Caki2 (cell line): Measurements from ENCODE around the gene DEF6. TPM values are rescaled to one million over a fixed set of nuclear protein-coding genes. Genes with fewer than 3 reads are reported as not detected.

ENCODE experiments used
- DNase-seq: peaks from one replicate; pipeline ENCODE4 v3.0.0-alpha.2; 2015; ENCODE audit warnings: low read depth
- in situ Hi-C: cut with HindIII; loops from 2 replicates; pipeline ENCODE4 v1.10.0; 2016; ENCODE audit warnings: low sequenced_read_pairs, low pct_unique_long_range_greater_than_20kb, mixed read lengths
- total RNA-seq: library from RNA; depleted of rRNA; stranded (reverse); fragments of >200 nt; shearing (Covaris generic); gene quantifications from 2 replicates; pipeline ENCODE4 v1.2.3, GENCODE V29; 2014; ENCODE audit warnings: low replicate concordance; rRNA removed

Gene DEF6
- total RNA-seq, 1 experiment from 2014 or later, result 15.2 TPM

GRCh38 chr6:35362200-35362599, 64.6 kb downstream of the DEF6 start:
- no peak for DNase-seq
- in situ Hi-C loops, result no loop called here

- DNase-seq, result no peak
- in situ Hi-C loops, result no loop called here
These were observed 65.7 kb downstream of the DEF6 start for GRCh38 chr6:35363293-35363750.

DNA sequence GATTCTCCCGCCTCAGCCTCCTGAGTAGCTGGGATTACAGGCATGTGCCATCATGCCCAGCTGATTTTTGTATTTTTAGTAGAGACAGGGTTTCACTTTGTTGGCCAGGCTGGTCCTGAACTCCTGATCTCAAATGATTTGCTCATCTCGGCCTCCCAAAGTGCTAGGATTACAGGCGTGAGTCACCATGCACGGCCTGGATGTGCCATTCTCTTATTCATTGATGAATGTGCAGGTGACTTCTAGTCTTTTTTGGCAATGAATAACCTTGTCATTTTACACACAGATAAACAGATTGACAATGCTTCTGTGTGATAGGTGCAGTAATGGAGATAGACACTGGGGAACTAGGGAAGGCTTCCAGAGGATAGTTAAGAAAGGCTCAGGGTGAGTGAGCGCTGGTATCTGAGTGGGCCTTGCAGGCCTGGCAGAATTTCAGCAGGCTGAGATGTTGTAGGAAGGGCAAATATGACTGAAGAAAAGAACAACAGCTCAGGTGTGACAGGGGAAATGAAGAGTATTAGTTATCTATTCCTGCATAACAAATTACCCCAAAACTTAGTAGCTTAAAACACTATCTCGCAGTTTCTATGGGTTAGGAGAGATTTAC, 68.1 kb downstream of the DEF6 start:
- in situ Hi-C loops, result no loop called here
- DNase-seq, result peak; percentile 10

GRCh38 chr6:35366204-35366596, 68.6 kb downstream of the DEF6 start:
- in situ Hi-C loops, result no loop called here
- no peak for DNase-seq

DNA sequence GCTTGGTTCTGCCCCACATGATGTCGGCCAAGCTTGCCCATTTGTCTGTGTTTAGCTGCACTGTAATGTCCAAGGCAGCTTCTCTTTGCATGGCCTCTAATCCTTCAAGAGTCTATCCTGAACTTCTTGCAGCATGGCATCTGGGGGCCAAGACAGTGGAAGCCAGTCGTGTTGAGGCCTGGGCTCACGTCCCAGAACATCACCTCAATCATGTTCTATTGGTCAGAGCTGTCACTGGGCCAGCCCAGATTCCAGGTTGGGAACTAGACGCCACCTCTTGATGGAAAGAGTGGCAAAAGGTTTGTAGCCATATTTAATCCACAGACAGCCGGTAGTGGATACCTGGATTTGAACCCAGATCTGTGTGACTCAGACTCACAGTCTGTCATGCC, 70.0 kb downstream of the DEF6 start:
- DNase-seq, result no peak
- in situ Hi-C loops, result no loop called here

- in situ Hi-C loops, result no loop called here
- DNase-seq, result peak; percentile 12
These were observed 70.6 kb downstream of the DEF6 start for GRCh38 chr6:35368038-35368887.

DNA sequence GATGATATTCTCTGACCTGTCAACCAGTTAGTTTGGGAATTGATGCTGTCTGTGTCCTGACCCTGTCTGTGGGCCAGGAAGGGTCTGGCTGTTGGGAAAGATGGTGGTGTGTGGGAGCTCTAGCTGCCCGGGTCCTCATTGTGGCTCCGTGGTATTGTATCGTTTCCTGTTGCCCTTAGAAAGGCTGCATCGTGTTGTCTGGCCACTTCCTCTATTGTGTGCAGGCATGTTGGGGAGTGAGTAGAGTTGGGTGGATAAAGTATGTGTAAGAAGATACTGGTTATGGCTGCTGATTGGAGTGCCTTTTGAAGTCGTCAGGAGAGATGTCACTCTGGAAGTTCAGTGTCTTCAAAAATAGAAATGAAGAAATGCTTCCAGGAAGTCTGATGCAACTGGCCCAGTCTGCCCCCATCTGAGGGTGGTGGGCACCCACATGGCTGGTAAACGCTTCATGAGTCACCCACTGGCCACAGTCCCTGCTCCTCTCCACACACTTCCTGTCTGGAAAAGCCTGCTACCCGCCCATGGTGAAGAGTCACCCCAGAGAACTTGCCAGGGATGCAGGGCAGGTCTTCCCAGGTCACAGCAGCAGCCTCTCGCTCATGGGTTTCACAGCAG, 72.6 kb downstream of the DEF6 start:
- DNase-seq, result peak; percentile 16
- in situ Hi-C loops, result no loop called here

- DNase-seq, result no peak
- in situ Hi-C loops, result no loop called here
These were observed 73.3 kb downstream of the DEF6 start for GRCh38 chr6:35370785-35371493.

Other genes with a start within 250 kb of the DEF6 start
- 2.0 TPM in 1 of 2 replicates, not detected in the other for gene TCP11, start 156.5 kb upstream of the DEF6 start, total RNA-seq
- gene SCUBE3, start 83.9 kb upstream of the DEF6 start, total RNA-seq, result not detected in 2 replicates
- gene ZNF76, start 38.1 kb upstream of the DEF6 start, total RNA-seq, result 15.2 and 18.3 TPM in 2 replicates
- gene PPARD, start 44.7 kb downstream of the DEF6 start, total RNA-seq, result 2.8 TPM in 2 replicates
- 11.1 and 14.5 TPM in 2 replicates for gene FANCE, start 154.5 kb downstream of the DEF6 start, total RNA-seq
- gene RPL10A, start 170.6 kb downstream of the DEF6 start, total RNA-seq, result 2,032 and 2,052 TPM in 2 replicates
- gene TEAD3, start 199.3 kb downstream of the DEF6 start, total RNA-seq, result 2.3 and 5.6 TPM in 2 replicates
- gene TULP1, start 215.1 kb downstream of the DEF6 start, total RNA-seq, result not detected in 2 replicates